Raji (cell line): Measurements from ENCODE around the gene PSKH1.

Experiments
- POLR2A ChIP-seq: IDR thresholded peaks from 2 replicates; pipeline ENCODE4 v1.6.1; 2011; ENCODE audit warnings: low read depth, low read length, control low read depth; ENCODE audit not compliant: insufficient read depth

PSKH1 gene

GRCh38 chr16:67924140-67924906 is 31.3 kb downstream of the PSKH1 start:
- TF ChIP-seq POLR2A = no peak

DNA sequence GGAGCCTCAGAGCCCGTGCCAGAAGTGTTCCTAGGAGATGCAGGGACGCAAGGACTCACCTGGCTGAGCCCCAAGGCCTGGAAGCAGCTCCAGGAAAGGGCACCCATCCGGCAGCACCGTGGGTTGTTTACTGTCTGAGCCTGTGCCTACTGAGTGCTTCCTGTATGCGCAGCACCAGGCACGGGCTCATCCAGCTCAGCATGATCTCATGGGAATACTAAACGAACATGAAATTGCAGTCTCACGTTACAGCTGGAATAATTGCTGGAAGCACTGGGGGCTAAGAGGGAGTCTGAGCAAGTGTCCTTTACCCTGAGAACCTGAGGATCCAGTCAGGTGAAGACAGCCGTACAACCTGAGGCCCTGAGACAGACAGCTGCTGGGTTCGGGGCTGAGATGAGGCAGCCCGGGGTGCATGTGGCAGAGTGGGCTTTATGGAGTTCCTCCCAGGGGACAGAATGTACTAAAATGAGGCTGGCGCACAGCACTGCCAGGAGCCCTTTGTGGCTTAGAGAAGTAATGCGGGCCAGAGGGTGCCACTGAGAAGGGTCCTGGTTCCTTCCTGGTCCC is 33.2 kb downstream of the PSKH1 start:
- TF ChIP-seq POLR2A = no peak

- no peak for TF ChIP-seq POLR2A
Measured at GRCh38 chr16:67927131-67927941, 34.3 kb downstream of the PSKH1 start.

DNA sequence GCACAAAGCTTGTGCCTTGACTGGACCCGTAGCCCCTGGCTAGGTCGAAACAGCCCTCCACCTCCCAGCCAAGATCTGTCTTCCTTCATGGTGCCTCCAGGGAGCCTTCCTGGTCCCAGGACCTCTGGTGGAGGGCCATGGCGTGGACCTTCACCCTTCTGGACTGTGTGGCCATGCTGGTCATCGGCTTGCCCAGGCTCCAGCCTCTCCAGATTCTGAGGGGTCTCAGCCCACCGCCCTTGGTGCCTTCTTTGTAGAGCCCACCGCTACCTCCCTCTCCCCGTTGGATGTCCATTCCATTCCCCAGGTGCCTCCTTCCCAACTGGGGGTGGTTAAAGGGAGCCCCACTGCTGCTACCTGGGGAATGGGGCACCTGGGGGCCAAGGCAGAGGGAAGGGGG is 35.1 kb downstream of the PSKH1 start:
- TF ChIP-seq POLR2A = no peak; the same call in 1 of the 2 replicates

- TF ChIP-seq POLR2A = peak; percentile 34
Measured at GRCh38 chr16:67928561-67929364, 35.7 kb downstream of the PSKH1 start.

DNA sequence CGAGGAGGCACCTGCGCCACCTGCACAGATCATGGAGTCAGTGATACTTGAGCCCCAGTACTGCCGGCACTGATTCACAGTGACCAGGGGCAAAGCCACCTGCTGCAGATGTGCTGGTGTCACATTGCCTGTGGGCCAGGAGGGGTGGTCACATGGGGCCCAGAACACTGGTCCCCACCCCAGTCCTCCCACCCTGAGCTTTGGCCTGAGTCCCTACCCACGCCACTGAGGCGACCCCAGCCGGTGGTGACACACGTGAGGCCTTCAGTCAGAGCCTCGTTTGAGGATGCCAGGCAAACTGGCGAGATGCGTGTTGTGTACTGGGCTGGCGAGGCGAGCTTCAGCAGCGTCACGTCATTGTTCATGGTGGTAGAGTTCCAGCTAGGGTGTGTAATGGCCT is 37.1 kb downstream of the PSKH1 start:
- TF ChIP-seq POLR2A = no peak

GRCh38 chr16:67930678-67931211 is 37.7 kb downstream of the PSKH1 start:
- no peak for TF ChIP-seq POLR2A

DNA sequence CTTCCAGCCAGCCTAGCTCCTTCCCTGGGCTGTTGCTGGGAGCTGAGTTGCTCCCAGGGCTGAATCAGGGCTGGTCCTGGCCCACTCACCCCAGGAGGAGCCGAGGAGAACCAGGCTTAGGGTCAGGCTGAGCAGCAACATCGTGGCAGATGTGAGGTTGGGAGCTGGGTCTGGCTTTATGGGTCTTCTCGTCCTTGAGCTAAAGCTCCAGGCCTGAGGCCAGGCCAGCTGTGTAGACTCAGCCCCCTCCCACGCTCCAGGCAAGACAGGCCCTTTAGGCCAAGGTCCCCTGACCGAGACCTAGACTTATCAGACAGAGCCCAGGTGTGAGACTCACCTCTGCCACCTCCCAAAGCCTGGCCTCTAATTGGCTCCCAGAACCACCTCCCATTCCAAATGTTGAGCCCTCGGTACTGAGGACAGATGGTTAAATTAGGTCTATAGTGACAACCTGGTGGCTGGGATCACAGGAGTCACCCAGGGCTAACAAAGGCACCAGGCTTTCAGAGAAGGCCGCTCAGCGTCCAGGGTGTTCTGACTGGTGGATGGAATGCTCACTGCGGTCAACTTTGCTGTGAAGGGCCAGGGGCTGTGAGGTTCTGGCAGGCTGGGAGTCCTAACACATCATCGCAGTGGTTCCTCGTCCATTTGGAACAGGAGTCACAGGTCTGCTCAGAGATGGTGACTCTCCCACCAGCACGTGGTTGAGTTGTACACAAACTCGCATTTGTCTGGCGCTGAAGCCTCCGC is 38.8 kb downstream of the PSKH1 start, which contains the start of gene CTRL:
Gene CTRL, minus strand, starts transcription at position 151 of the 750 bp plus-strand sequence. Its CDS starts 10 bp downstream, at position 141.
- TF ChIP-seq POLR2A = peak; percentile 31; the same call in 1 of the 2 replicates

- no peak for TF ChIP-seq POLR2A
Measured at GRCh38 chr16:67932462-67932840, 39.4 kb downstream of the PSKH1 start.

DNA sequence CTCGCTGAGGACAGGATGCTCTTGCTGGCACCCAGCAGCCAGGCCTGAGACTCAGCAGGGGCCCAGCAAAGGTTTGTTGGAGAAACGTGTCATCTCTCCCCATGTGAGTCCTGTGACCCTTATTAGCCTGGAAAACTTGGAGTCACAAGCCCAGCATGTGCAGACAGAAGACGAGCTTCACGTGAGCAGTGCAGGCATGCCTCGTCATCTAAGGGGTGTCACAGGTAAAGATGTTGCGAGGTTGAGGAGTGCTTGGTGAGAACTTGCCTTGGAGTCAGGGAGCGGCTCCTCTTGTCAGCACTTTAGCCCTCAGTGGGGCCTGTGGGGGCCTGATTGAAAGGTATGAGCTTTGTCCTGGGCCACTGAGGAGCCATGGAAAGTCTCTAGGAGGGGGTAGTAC is 40.8 kb downstream of the PSKH1 start:
- TF ChIP-seq POLR2A = no peak

- no peak for TF ChIP-seq POLR2A
Measured at GRCh38 chr16:67934306-67935100, 41.4 kb downstream of the PSKH1 start.

DNA sequence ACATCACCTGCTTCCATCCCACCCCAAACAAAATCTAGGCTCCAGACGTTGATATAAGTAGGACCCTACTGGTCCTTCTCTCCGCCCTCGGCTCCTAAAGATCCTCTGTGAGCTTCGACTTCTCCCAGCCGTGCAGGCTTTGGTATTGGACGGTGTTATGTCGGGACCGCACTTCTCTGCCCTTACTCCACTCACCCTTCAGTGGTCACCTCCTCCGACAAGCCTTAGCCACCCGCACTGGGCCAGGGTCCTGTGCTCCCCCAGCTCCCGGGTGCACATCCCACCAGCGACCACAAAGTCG is 42.0 kb downstream of the PSKH1 start:
- no peak for TF ChIP-seq POLR2A

GRCh38 chr16:67935402-67936123 is 42.5 kb downstream of the PSKH1 start:
- TF ChIP-seq POLR2A = peak; percentile 92
